GM12872 (cell line): ENCODE measurements around the gene PPP6R2.

Experiments used
- TF ChIP-seq, protein P1 (sequence below): IDR thresholded peaks from 3 replicates; pipeline ENCODE4 v1.5.1; 2011; ENCODE audit warnings: low read depth, mild to moderate bottlenecking, low read length, moderate library complexity; ENCODE audit not compliant: insufficient read depth

The PPP6R2 gene

DNA sequence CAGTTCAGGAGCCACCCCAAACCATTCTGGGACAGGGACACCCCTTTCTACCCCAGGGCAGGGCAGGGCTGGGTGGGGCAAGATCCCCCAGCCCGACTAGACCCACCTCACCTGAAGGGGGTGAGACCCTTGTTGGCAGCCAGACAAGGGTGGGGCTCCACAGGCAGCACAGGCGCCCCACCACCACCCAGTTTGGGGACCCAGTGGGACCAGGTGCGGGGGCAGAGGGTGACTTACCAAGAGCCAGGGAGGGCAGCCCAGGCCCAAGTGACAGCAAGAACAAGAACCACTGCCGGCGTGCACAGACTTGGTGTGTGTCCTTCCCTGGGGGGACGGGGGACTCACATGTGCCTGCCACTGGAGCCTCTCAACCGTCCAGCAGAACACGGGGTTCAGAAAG lies 140.4 kb downstream of the PPP6R2 start:
- TF ChIP-seq, protein P1, sequence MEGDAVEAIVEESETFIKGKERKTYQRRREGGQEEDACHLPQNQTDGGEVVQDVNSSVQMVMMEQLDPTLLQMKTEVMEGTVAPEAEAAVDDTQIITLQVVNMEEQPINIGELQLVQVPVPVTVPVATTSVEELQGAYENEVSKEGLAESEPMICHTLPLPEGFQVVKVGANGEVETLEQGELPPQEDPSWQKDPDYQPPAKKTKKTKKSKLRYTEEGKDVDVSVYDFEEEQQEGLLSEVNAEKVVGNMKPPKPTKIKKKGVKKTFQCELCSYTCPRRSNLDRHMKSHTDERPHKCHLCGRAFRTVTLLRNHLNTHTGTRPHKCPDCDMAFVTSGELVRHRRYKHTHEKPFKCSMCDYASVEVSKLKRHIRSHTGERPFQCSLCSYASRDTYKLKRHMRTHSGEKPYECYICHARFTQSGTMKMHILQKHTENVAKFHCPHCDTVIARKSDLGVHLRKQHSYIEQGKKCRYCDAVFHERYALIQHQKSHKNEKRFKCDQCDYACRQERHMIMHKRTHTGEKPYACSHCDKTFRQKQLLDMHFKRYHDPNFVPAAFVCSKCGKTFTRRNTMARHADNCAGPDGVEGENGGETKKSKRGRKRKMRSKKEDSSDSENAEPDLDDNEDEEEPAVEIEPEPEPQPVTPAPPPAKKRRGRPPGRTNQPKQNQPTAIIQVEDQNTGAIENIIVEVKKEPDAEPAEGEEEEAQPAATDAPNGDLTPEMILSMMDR: no peak

DNA sequence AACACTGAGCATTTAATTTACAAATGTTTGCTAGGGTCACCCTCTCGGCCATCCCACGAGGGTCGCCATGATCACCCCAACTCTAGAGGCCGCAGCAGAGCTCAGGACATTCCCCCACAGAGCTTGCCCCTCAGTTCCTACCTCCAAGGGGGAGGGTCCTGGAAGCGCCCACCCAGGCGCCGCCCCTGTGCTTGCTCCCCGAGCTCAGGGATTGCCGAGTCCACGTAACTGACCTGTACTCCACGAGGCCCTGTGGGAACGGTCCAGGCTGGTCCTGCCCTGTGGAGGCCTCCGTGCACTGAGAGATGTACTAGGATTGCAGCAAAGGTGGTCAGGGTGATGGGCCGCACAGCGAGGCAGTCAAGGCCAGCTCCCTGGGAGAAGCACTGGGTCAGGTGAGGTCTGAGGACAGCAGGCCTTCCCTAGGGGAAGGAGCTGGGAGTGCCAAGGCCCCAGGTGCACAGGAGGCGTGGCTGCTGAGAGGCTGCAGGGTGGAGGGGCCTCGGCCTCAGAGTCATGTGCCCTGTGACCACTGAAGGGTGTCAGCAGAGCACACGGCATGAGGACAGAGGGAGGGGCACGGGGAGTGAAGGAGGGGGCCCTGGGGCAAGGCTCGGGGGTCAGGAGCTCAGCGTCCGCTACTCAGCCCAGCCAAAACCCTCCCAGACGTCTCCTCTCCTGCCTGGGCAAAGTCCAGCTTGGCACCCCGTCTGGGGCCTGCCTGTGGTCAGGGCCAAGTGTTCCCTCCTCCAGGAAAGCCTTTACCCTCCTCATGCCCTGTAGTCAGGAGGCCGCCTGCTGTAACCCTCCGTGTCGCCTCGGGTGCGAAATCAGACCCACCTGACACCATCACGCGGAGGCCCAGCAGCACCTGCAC lies 141.1 kb downstream of the PPP6R2 start:
- TF ChIP-seq, protein P1: no peak

DNA sequence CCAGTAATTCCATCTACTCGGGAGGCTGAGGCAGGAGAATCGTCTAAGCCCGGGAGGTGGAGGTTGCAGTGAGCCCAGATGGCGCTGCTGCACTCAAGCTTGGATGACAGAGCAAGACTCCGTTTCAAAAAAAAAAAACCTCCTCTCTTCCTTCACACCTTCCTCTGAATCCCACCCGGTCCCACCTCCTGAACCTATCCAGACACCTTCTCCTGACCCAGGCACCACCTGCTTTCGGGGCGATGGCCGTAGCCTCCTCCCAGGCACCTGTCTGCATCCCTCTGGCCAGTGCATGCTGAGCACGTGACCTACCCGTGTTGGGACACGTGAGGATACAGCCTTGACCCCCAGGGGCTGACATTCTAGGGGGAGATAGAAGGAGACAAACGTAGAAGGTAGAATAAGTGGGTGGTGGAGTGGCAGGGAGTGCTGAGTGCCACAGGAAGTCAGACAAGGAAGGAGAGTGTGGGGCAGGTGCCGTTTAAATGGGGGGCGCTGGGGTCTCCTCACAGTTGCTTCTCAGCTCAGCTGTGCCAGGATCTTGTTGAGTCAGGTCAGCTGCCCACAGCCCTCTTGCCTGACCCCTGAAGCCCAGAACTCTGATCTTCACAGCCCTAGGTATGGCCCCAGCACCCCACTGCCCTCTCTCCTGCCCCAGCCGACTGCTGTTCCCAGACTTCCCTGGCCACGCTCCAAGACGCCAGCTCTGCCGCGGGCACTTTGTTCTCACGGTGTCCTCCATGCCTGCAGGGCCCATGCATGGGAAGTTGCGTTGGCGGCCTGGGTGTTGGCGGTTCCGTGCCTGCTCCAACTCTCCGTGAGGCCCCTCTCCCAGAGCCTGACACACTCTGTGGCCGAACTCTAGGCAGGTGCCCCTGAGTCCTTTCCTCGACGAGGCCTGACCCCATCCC lies 142.3 kb downstream of the PPP6R2 start:
- TF ChIP-seq, protein P1: no peak

DNA sequence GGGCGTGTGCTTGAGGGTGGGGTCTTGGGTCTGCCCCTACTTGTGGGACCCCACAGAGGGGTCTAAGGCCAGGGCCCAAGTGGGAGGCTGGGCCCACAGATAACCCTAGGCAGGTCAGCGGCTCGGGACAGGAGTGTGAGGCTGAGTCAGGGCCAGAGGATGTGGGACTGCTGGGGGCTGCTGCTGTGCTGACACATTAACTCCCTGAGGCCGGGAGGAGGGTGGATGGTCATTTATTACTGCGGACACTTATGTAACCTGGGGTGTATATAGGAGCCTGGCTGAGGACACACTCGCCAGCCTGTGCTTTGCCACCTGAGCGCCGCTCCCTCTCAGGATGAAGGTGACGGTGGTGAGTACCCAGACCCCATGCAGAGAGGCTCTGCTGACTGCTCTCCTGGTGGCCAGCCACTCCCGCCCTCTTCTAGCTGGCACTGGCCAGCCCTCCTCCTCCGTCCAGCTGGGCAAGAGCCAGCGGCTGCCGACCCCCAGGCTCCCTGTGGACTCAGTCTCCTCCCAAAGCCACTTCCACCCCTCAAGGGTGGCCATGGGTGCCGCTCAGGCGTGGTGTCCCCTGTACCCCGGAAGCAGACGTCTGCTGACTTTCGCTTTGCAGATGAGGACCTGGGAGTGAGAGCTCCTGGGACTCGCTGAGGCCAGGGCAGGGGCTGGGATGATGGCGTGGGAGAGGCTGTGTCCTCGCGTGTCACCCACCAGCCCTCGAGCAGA lies 143.6 kb downstream of the PPP6R2 start, which contains the start of gene MIOX:
Gene MIOX, plus strand, starts transcription at position 299 of the 729 bp plus-strand sequence. Its CDS starts 39 bp downstream, at position 338.
- TF ChIP-seq, protein P1: no peak

DNA sequence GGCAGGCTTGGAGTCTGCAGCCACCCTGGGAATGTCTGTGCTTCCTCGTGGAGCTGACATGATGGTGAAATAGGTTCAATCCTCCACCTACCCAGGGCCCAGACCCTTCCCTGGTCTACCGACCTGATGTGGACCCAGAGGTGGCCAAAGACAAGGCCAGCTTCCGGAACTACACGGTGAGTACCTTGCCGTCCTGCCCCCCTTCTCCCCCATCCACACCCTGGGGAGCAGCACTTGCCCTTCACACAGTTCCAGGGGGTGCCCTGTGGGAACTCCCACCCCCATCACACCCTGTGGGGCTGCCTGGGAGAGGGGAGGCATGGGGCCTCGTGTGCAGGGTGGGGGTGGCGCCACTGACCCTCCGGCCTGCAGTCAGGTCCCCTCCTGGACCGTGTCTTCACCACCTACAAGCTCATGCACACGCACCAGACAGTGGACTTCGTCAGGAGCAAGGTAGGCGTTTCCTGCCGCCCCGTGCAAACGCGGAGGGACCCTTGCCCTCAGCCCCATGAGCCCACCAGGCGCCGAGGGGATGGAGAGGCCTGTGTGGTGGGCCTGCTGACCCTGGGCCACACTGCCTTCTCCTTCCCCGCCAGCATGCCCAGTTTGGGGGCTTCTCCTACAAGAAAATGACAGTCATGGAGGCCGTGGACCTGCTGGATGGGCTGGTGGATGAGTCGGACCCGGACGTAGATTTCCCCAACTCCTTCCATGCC lies 144.3 kb downstream of the PPP6R2 start:
- TF ChIP-seq, protein P1: no peak

DNA sequence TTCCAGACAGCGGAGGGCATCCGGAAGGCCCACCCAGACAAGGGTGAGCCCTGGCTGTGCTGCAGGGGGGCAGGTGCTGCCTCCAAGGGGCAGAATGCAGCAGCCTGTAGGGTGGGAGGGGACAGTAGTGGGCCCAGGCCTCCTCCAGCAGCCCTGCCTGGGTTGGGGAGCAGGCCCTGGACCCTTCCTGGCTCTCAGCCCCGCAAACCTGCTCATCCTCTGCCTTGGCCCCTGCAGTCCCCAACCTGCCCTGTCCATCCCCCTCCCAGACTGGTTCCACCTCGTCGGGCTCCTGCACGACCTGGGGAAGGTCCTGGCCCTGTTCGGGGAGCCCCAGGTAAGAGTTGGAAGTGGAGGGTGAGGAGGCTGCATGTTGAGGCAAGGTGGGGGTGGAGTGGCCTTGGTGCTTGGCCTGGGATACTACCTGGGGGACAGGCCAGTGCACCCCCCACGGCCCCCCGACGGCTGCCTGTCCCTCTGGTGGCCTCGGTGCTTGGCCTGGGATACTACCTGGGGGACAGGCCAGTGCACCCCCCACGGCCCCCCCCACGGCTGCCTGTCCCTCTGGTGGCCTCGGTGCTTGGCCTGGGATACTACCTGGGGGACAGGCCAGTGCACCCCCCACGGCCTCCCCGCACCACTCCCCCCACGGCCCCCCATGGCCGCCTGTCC lies 145.0 kb downstream of the PPP6R2 start:
- TF ChIP-seq, protein P1: no peak
